ENCODE results near the gene EQTN.
A peak's percentile ranks its signal among the peaks of the same experiment; 100 is the strongest.

GRCh38 chr9:27308691-27309390 is 11.9 kb upstream of the EQTN start:
- TF ChIP-seq E2F5 (CRISPR knock-in tag; IDR thresholded peaks at IDR 0.05) (no peak), CTCF (IDR thresholded peaks at IDR 0.05) (no peak), PREB (CRISPR knock-in tag; IDR thresholded peaks at IDR 0.05; ENCODE audit: borderline replicate concordance) (no peak), SOX15 (CRISPR knock-in tag; IDR thresholded peaks at IDR 0.05) (no peak), TEAD1 (CRISPR knock-in tag; IDR thresholded peaks at IDR 0.05) (no peak; the same call in 1 of the 2 replicates), JUN (CRISPR knock-in tag; IDR thresholded peaks at IDR 0.05) (no peak), GABPB1 (CRISPR knock-in tag; IDR thresholded peaks at IDR 0.05) (no peak), IRF2 (CRISPR knock-in tag; IDR thresholded peaks at IDR 0.05; ENCODE audit: borderline replicate concordance, low read depth) (no peak), NR3C1 (CRISPR knock-in tag; conservative IDR thresholded peaks at IDR 0.05; ENCODE audit: low read depth) (no peak), CBFB (CRISPR knock-in tag; IDR thresholded peaks at IDR 0.05; ENCODE audit: low read depth) (no peak), TP53 (CRISPR knock-in tag; IDR thresholded peaks at IDR 0.05) (0 out of 2 replicates have a peak, but pooled peaks have one; percentile 45), NR2C2 (CRISPR knock-in tag; IDR thresholded peaks at IDR 0.05) (no peak), USF1 (CRISPR knock-in tag; IDR thresholded peaks at IDR 0.05) (no peak), MAX (CRISPR knock-in tag; IDR thresholded peaks at IDR 0.05) (no peak)
